DOHH2 (cell line): ENCODE data around the gene IFITM2.

ENCODE experiments used
- H3F3A ChIP-seq: fragments of 200-600 bp; sonication (generic), shearing (Covaris generic); 2 replicates; pipeline ENCODE4 v1.6.0; 2016; ENCODE audit warnings: antibody characterized with exemption, mild to moderate bottlenecking; ENCODE audit not compliant: control insufficient read depth, insufficient read depth
- H3K27ac ChIP-seq: fragments of 200-600 bp; sonication (generic); 2 replicates; pipeline ENCODE4 v1.5.1; 2014; ENCODE audit warnings: low read depth, mild to moderate bottlenecking, low read length, moderate library complexity
- H3K27me3 ChIP-seq: fragments of 200-600 bp; sonication (generic); 2 replicates; pipeline ENCODE4 v1.6.1; 2014; ENCODE audit warnings: mild to moderate bottlenecking, low read length, mixed read lengths; ENCODE audit not compliant: control insufficient read depth
- H3K36me3 ChIP-seq: fragments of 200-600 bp; sonication (generic); 2 replicates; pipeline ENCODE4 v1.6.1; 2014; ENCODE audit warnings: mild to moderate bottlenecking, low read length, moderate library complexity, mixed read lengths; ENCODE audit not compliant: control insufficient read depth
- H3K4me1 ChIP-seq: fragments of 200-600 bp; sonication (generic); 2 replicates; pipeline ENCODE4 v1.6.1; 2014; ENCODE audit warnings: mild to moderate bottlenecking, low read length, mixed read lengths; ENCODE audit not compliant: control insufficient read depth
- H3K4me2 ChIP-seq: fragments of 200-600 bp; sonication (generic); 2 replicates; pipeline ENCODE4 v1.6.0; 2014; ENCODE audit warnings: mild to moderate bottlenecking, low read length, moderate library complexity
- H3K4me3 ChIP-seq: fragments of 200-600 bp; sonication (generic); 2 replicates; pipeline ENCODE4 v1.5.1; 2014; ENCODE audit warnings: mild to moderate bottlenecking, low read length, mixed read lengths
- H3K79me2 ChIP-seq: fragments of 200-600 bp; sonication (generic); 2 replicates; pipeline ENCODE4 v1.6.1; 2014; ENCODE audit warnings: mild to moderate bottlenecking, low read length, mixed read lengths; ENCODE audit not compliant: control insufficient read depth
- H3K9me2 ChIP-seq: fragments of 200-600 bp; sonication (generic); replicated peaks from 2 replicates; pipeline ENCODE4 v1.6.1; 2014; ENCODE audit warnings: mild to moderate bottlenecking, low read length, mixed read lengths; ENCODE audit not compliant: control insufficient read depth
- H3K9me3 ChIP-seq: fragments of 200-600 bp; sonication (generic); 2 replicates; pipeline ENCODE4 v1.6.1; 2014; ENCODE audit warnings: antibody characterized with exemption, low read length, mixed read lengths; ENCODE audit not compliant: control insufficient read depth, insufficient read depth
- H4K20me1 ChIP-seq: fragments of 200-600 bp; sonication (generic); 2 replicates; pipeline ENCODE4 v1.6.0; 2014; ENCODE audit warnings: low read depth, mild to moderate bottlenecking, antibody characterized with exemption, low read length, moderate library complexity; ENCODE audit not compliant: control insufficient read depth, insufficient read depth
- EZH2phosphoT487 ChIP-seq: fragments of 200-600 bp; sonication (generic); IDR thresholded peaks from 2 replicates; pipeline ENCODE4 v1.6.1; 2017; ENCODE audit warnings: borderline replicate concordance, mild to moderate bottlenecking, antibody characterized with exemption, low read length, moderate library complexity, mixed read lengths
- TF ChIP-seq, protein P1 (sequence below): fragments of 200-600 bp; sonication (generic); IDR thresholded peaks from one replicate; pipeline ENCODE4 v1.5.1; 2014; ENCODE audit warnings: antibody characterized with exemption, mild to moderate bottlenecking, low read depth, low read length; ENCODE audit not compliant: poor library complexity, severe bottlenecking

The IFITM2 gene

DNA sequence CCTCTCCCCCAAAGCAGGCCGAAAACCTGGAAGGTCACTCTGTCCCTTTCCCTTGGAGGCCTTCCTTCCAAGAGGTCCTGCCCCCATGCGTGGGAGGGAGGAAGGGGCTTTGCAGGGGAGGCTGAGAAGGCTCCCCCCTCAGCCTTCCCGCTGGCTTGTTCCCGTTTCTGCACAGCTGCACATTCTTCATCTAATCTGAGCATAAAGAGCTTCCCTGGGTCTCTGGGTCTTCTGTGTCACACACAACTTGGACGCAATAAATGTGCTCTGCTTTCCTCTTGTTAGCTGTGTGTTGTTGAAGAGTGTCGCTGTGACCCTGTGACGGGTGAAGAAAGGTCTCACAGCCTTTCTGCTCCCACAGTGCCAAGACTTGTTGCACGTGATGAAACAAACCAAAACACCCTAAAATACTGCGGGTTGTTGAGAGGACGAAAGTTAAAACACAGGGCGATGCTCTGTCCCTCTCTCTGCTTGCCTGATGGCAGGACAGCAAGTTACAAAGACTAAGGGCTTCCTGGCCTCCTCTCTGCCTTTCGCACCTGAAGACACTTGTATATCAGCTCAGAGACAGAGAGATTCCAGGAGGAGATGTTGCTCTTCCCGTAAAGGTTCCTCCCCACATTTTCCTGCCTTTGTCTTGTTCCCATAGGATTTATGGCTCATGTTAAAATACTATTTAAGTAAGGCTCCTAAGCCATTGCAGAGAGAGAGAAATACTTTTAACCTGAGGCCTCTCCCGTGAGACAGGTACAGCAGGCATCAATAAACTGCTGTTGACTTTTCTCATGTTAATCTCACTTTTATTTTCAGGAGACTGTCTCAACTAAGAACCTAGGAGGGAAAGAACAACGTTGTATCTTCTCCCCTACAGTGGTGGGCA, 28.4 kb downstream of the IFITM2 start:
- no peak overlapping the region for H3K27ac ChIP-seq
- H3K4me1 ChIP-seq: peaks cover 34% of the 10 kb centered on the region
- peak overlapping the region; percentile 0; the same call in 1 of the 2 replicates for H3K4me2 ChIP-seq
- TF ChIP-seq EZH2phosphoT487: no peak
- H3K9me3 ChIP-seq: no peaks in the 10 kb centered on the region
- H3K79me2 ChIP-seq: no peaks in the 10 kb centered on the region
- H3K4me3 ChIP-seq: no peak overlapping the region
- no peaks in the 10 kb centered on the region for H3K9me2 ChIP-seq
- H3F3A ChIP-seq: no peaks in the 10 kb centered on the region
- H3K27me3 ChIP-seq: no peaks in the 10 kb centered on the region
- H4K20me1 ChIP-seq: no peaks in the 10 kb centered on the region
- H3K36me3 ChIP-seq: no peaks in the 10 kb centered on the region

DNA sequence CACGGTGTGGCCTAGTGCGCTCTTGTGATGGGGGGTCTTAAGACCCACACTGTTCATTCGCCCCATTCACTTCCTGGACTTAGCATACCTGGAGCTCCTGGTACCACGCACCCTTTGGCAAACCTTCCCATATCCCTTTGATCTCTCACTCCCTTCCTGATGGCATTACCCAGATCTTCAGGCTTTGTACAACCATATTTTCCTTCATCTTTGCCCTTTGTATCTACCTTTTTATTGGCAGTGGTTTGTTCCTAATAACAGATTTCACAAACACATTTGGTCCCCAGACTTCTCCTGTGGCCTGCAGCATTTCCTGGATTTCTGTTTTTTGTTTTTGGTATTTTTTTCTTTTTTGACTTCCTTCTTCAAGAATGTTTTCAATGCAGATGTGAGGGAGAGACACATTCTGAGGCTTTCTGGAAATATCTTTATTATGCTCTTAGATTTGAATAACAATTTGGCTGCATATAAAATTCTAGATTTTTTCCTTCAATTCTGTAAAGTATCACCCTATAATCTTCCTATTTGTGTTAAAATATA, 29.1 kb downstream of the IFITM2 start:
- Histone ChIP-seq H3K27ac (no peak overlapping the region), H3K4me2 (no peak overlapping the region), H3K4me1 (peaks cover 41% of the 10 kb centered on the region)

DNA sequence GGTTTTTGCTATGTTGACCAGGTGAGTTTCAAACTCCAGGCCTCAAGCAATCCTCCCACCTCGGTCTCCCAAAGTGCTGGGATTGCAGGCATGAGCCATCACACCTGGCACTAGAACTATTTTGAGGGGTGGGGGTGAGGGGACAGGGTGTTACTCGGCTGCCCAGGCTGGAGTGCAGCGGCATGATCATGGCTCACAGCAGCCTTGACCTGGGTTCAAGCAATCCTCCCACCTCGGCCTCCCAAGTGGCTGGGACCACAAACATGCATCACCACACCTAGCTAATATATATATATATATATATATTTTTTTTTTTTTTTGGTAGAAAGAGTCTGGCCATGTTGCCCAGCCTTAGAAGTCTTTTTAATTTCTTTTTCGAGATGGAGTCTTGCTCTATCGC, 30.1 kb downstream of the IFITM2 start:
- Histone ChIP-seq H3K4me2 (no peak overlapping the region), H3K27ac (no peak overlapping the region)

More for the DNA sequence above, 29.1 kb downstream of the IFITM2 start:
- Histone ChIP-seq H3K27me3 (no peaks in the 10 kb centered on the region), H3F3A (no peaks in the 10 kb centered on the region), H3K36me3 (no peaks in the 10 kb centered on the region), H3K9me3 (no peaks in the 10 kb centered on the region), H3K9me2 (no peaks in the 10 kb centered on the region), H3K79me2 (no peaks in the 10 kb centered on the region), H3K4me3 (no peak overlapping the region), H4K20me1 (no peaks in the 10 kb centered on the region)
- no peak for TF ChIP-seq EZH2phosphoT487
- TF ChIP-seq, protein P1, sequence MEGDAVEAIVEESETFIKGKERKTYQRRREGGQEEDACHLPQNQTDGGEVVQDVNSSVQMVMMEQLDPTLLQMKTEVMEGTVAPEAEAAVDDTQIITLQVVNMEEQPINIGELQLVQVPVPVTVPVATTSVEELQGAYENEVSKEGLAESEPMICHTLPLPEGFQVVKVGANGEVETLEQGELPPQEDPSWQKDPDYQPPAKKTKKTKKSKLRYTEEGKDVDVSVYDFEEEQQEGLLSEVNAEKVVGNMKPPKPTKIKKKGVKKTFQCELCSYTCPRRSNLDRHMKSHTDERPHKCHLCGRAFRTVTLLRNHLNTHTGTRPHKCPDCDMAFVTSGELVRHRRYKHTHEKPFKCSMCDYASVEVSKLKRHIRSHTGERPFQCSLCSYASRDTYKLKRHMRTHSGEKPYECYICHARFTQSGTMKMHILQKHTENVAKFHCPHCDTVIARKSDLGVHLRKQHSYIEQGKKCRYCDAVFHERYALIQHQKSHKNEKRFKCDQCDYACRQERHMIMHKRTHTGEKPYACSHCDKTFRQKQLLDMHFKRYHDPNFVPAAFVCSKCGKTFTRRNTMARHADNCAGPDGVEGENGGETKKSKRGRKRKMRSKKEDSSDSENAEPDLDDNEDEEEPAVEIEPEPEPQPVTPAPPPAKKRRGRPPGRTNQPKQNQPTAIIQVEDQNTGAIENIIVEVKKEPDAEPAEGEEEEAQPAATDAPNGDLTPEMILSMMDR: no peak

More for the DNA sequence above, 30.1 kb downstream of the IFITM2 start:
- Histone ChIP-seq H3K79me2 (no peaks in the 10 kb centered on the region), H4K20me1 (no peaks in the 10 kb centered on the region), H3K27me3 (no peaks in the 10 kb centered on the region), H3K4me3 (no peak overlapping the region), H3K4me1 (peaks cover 42% of the 10 kb centered on the region), H3F3A (peaks cover 7% of the 10 kb centered on the region), H3K9me3 (no peaks in the 10 kb centered on the region), H3K9me2 (no peaks in the 10 kb centered on the region), H3K36me3 (no peaks in the 10 kb centered on the region)
- TF ChIP-seq, protein P1: no peak
- TF ChIP-seq EZH2phosphoT487: no peak
